ENCODE measurements around the gene DIS3L2.

The DIS3L2 gene

DNA sequence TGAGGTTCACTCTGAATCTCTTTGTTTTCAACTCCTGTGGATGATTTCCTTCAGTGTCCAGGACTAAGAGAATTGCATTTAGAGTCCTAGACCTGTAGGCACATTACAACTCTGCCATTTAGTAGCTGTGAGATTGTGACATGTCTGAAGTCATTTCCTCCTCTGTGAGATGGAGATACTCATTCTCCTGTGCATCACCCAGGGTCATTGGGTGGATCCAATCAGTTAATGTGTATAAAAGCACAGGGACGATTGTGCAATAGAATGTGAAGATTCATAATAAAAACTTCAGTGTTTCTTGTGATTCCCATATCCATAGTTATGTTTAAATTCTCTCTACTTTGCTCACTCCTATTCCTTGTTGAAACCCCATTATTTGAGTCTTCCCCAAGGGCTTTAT lies 113.6 kb downstream of the DIS3L2 start:
- Histone ChIP-seq H3K79me2 (ENCODE audit: low read length) (no peaks in the 10 kb centered on the region), H3K4me2 (ENCODE audit: low read length) (no peak overlapping the region), H4K20me1 (ENCODE audit: insufficient read depth, low read length) (no peaks in the 10 kb centered on the region), H3K4me1 (ENCODE audit: low read length) (no peaks in the 10 kb centered on the region), H3K27me3 (ENCODE audit: low read depth, low read length) (no peaks in the 10 kb centered on the region), H3K9me3 (ENCODE audit: insufficient read depth, low read length) (no peaks in the 10 kb centered on the region), H2AFZ (ENCODE audit: low read depth, low read length) (no peak overlapping the region), H3K4me3 (ENCODE audit: low read length) (no peak overlapping the region), H3K9ac (ENCODE audit: low read length) (no peak overlapping the region), H3K27ac (ENCODE audit: low read length) (no peak overlapping the region), H3K36me3 (replicated peaks; ENCODE audit: low read depth, low read length) (no peaks in the 10 kb centered on the region)
- TF ChIP-seq EZH2phosphoT487 (IDR thresholded peaks at IDR 0.05; ENCODE audit: low read depth), result no peak
- no peak for TF ChIP-seq CTCF (IDR thresholded peaks at IDR 0.05; ENCODE audit: low read depth, low read length)

GRCh38 chr2:232075859-232076258 lies 114.3 kb downstream of the DIS3L2 start:
- TF ChIP-seq CTCF (IDR thresholded peaks at IDR 0.05; ENCODE audit: low read depth, low read length) (no peak), EZH2phosphoT487 (IDR thresholded peaks at IDR 0.05; ENCODE audit: low read depth) (no peak)
- H3K9ac ChIP-seq (ENCODE audit: low read length), result no peak overlapping the region
- H3K79me2 ChIP-seq (ENCODE audit: low read length), result no peaks in the 10 kb centered on the region
- H4K20me1 ChIP-seq (ENCODE audit: insufficient read depth, low read length), result no peaks in the 10 kb centered on the region
- no peaks in the 10 kb centered on the region for H3K36me3 ChIP-seq (replicated peaks; ENCODE audit: low read depth, low read length)
- no peak overlapping the region for H2AFZ ChIP-seq (ENCODE audit: low read depth, low read length)
- no peaks in the 10 kb centered on the region for H3K4me1 ChIP-seq (ENCODE audit: low read length)
- H3K4me2 ChIP-seq (ENCODE audit: low read length), result no peak overlapping the region
- no peaks in the 10 kb centered on the region for H3K27me3 ChIP-seq (ENCODE audit: low read depth, low read length)
- no peak overlapping the region for H3K27ac ChIP-seq (ENCODE audit: low read length)
- H3K4me3 ChIP-seq (ENCODE audit: low read length), result no peak overlapping the region
- H3K9me3 ChIP-seq (ENCODE audit: insufficient read depth, low read length), result no peaks in the 10 kb centered on the region

DNA sequence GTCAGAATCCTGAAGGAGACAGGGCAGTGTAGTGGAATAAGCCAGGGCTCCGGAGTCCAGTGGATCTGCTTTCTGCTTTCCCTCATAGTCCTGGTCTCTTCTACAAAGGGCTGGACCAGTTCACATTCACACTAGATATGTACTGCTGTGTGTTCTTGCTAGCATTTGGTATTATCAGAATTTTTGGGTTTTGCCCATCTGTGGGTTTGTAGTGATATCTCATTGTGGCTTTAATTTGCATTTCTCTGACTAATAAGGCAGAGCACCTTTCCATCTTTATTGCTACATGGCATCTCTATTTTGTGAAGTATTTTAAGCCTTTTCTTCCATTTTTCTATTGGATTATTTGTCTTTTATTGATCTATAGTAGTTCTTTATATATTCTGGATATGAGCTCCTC lies 114.8 kb downstream of the DIS3L2 start:
- H3K27ac ChIP-seq (ENCODE audit: low read length), result no peak overlapping the region
- H3K79me2 ChIP-seq (ENCODE audit: low read length), result no peaks in the 10 kb centered on the region

DNA sequence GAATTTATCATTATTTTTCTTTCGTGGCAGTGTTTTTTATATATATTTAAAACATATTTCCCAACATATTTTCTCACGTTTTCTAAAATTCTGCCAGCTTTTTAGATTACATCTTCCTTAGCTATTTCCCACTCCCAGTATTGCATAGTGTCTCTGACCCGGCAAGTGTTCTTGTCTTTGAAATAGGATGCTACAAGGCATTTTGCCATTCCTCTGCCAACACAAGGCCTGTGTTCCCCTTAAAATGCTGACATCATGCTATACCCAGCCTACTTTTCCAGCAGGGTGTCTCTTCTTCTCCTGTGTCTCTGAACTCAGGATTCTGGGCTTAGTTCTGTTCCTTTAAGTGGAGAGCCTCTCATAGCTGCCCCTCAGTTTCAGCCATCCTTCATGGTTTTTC lies 115.2 kb downstream of the DIS3L2 start:
- no peaks in the 10 kb centered on the region for H3K36me3 ChIP-seq (replicated peaks; ENCODE audit: low read depth, low read length)
- no peak overlapping the region for H3K27ac ChIP-seq (ENCODE audit: low read length)
- no peaks in the 10 kb centered on the region for H4K20me1 ChIP-seq (ENCODE audit: insufficient read depth, low read length)
- no peaks in the 10 kb centered on the region for H3K9me3 ChIP-seq (ENCODE audit: insufficient read depth, low read length)
- no peak overlapping the region for H3K4me2 ChIP-seq (ENCODE audit: low read length)
- no peaks in the 10 kb centered on the region for H3K27me3 ChIP-seq (ENCODE audit: low read depth, low read length)
- TF ChIP-seq CTCF (IDR thresholded peaks at IDR 0.05; ENCODE audit: low read depth, low read length) (no peak), EZH2phosphoT487 (IDR thresholded peaks at IDR 0.05; ENCODE audit: low read depth) (no peak)
- H3K4me1 ChIP-seq (ENCODE audit: low read length), result no peaks in the 10 kb centered on the region
- no peak overlapping the region for H3K9ac ChIP-seq (ENCODE audit: low read length)
- H2AFZ ChIP-seq (ENCODE audit: low read depth, low read length), result no peak overlapping the region
- no peaks in the 10 kb centered on the region for H3K79me2 ChIP-seq (ENCODE audit: low read length)
- no peak overlapping the region for H3K4me3 ChIP-seq (ENCODE audit: low read length)

More for the DNA sequence above, 114.8 kb downstream of the DIS3L2 start:
- Histone ChIP-seq H3K36me3 (replicated peaks; ENCODE audit: low read depth, low read length) (no peaks in the 10 kb centered on the region), H3K4me2 (ENCODE audit: low read length) (no peak overlapping the region), H3K4me3 (ENCODE audit: low read length) (no peak overlapping the region), H3K27me3 (ENCODE audit: low read depth, low read length) (no peaks in the 10 kb centered on the region), H4K20me1 (ENCODE audit: insufficient read depth, low read length) (no peaks in the 10 kb centered on the region), H2AFZ (ENCODE audit: low read depth, low read length) (no peak overlapping the region), H3K9me3 (ENCODE audit: insufficient read depth, low read length) (no peaks in the 10 kb centered on the region), H3K9ac (ENCODE audit: low read length) (no peak overlapping the region), H3K4me1 (ENCODE audit: low read length) (no peaks in the 10 kb centered on the region)
- TF ChIP-seq EZH2phosphoT487 (IDR thresholded peaks at IDR 0.05; ENCODE audit: low read depth) (no peak), CTCF (IDR thresholded peaks at IDR 0.05; ENCODE audit: low read depth, low read length) (no peak)

All from OCI-LY3 (cell line).